AG04449 (cell line): ENCODE results near the gene SEC62.

Experiments used
- CTCF ChIA-PET: fragments of 350-600 bp; formaldehyde crosslinking; extraction: SDS; loops from one replicate; lab custom pipeline; 2021; ENCODE audit warnings: antibody characterized with exemption; lab: Yijun Ruan, JAX
- POLR2A ChIA-PET: fragments of 400-600, 350-600 bp; formaldehyde crosslinking; extraction: SDS; loops from one replicate; lab custom pipeline; 2020; ENCODE audit warnings: antibody characterized with exemption, inconsistent platforms; lab: Yijun Ruan, JAX
- DNase-seq: peaks from one replicate; pipeline ENCODE4 v3.0.0-alpha.2; 2010; ENCODE audit warnings: low read depth, low spot score
- H3K4me3 ChIP-seq: 2 replicates; pipeline ENCODE4 v1.5.1; 2011; ENCODE audit warnings: low read depth, mild to moderate bottlenecking, control low read depth, low read length
- CTCF ChIP-seq: IDR thresholded peaks from one replicate; pipeline ENCODE4 v1.5.1; 2011; ENCODE audit warnings: mild to moderate bottlenecking, moderate library complexity, low read length, control low read depth, inconsistent platforms; ENCODE audit not compliant: insufficient read depth; ENCODE audit errors: missing control alignments

The SEC62 gene

GRCh38 chr3:170046269-170047132 lies 79.9 kb downstream of the SEC62 start:
- DNase-seq = no peak
- CTCF ChIA-PET = interaction anchor here (1.2 kb wide), 1 partner anchor 12 kb away, joined by 3 read pairs; no protein-coding TSS in a partner anchor
- no peak for TF ChIP-seq CTCF
- H3K4me3 ChIP-seq = no peak overlapping the region
- POLR2A ChIA-PET = interaction anchor here (0.5 kb wide), 1 partner anchor 100 kb away, joined by 4 read pairs; no protein-coding TSS in a partner anchor

DNA sequence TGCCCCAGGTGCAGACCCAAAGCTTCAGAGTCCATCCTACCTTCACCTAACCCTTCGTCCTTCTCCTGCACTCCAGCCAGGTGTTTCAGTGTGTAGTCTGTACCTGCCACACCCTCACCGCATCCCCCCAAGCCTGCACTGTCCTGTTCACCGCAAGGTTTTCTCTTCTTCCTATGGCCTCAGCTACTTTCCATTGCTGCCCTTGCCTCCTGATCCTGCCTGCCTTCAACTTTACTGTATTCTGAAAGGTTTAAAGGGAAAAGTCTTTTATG lies 80.5 kb downstream of the SEC62 start:
- ChIA-PET CTCF (no interaction called here), POLR2A (no interaction called here)
- DNase-seq = no peak
- H3K4me3 ChIP-seq = no peak overlapping the region
- TF ChIP-seq CTCF = no peak
